Tibial nerve (tissue), 4 donors: ENCODE measurements around the gene HOXA3. TPM values are rescaled to one million over a fixed set of nuclear protein-coding genes. Genes with fewer than 3 reads are reported as not detected.

Experiments used
- DNase-seq, 2 donors: peaks; one replicate each; pipeline ENCODE4 v3.0.0-alpha.2; 2019; ENCODE audit warnings: low spot score in 2 of 2
- H3K27ac ChIP-seq, 4 donors: fragments of 200-600 bp; sonication (generic) in 3 of 4; one replicate each; pipeline ENCODE4 v1.5.1; 2017 to 2019; ENCODE audit warnings: mild to moderate bottlenecking in 1 of 4
- H3K27me3 ChIP-seq, 2 donors: fragments of 200-600 bp; sonication (generic) in 1 of 2; one replicate each; pipeline versions ENCODE4 v1.5.1 to v1.6.0; 2017 to 2019
- H3K36me3 ChIP-seq, 3 donors: fragments of 200-600 bp; sonication (generic); one replicate each; pipeline ENCODE4 v1.5.1; 2018 to 2019
- H3K4me1 ChIP-seq, 4 donors: fragments of 200-600 bp; sonication (generic) in 3 of 4; one replicate each; pipeline ENCODE4 v1.5.1; 2017 to 2019
- H3K4me3 ChIP-seq, 4 donors: fragments of 200-600 bp; sonication (generic) in 3 of 4; one replicate each; pipeline ENCODE4 v1.5.1; 2017 to 2019; ENCODE audit warnings: mild to moderate bottlenecking in 1 of 4, moderate library complexity in 1 of 4
- H3K9me3 ChIP-seq, 4 donors: fragments of 200-600 bp; sonication (generic) in 3 of 4; one replicate each; pipeline ENCODE4 v1.5.1; 2017 to 2019
- EP300 ChIP-seq, 2 donors: sonication (generic); formaldehyde crosslinking; IDR thresholded peaks; one replicate each; pipeline ENCODE4 v1.6.1; 2017; ENCODE audit warnings: antibody characterized with exemption in 2 of 2, mild to moderate bottlenecking in 1 of 2
- POLR2A ChIP-seq, 2 donors: fragments of 450-650 bp; IDR thresholded peaks; one replicate each; pipeline ENCODE4 v1.6.1; 2017; ENCODE audit warnings: antibody characterized with exemption in 2 of 2, mild to moderate bottlenecking in 2 of 2, moderate library complexity in 2 of 2
- WGBS, 2 donors: methylation state at CpG; one replicate each; pipeline ENCODE4 v1.1.5; 2018; 5-methylcytosine and 5-hydroxymethylcytosine counted together
- total RNA-seq, 4 donors: library from RNA; depleted of rRNA; stranded (reverse); fragments of >200 nt; gene quantifications; one replicate each; pipeline ENCODE4 v1.1.0, GENCODE V29; 2016
- TF ChIP-seq, protein P1 (sequence below), 5 experiments: fragments of 200-600 bp in 3 of 5; fragments of 450-650 bp in 2 of 5; sonication (generic) in 3 of 5; IDR thresholded peaks; one replicate each; pipeline ENCODE4 v1.5.1; 2016 to 2019; ENCODE audit warnings: antibody characterized with exemption in 5 of 5, mild to moderate bottlenecking in 3 of 5, moderate library complexity in 2 of 5

The HOXA3 gene
- total RNA-seq, 4 donors from 2014 or later, result 7.0 to 18.8 (median 8.7) TPM

DNA sequence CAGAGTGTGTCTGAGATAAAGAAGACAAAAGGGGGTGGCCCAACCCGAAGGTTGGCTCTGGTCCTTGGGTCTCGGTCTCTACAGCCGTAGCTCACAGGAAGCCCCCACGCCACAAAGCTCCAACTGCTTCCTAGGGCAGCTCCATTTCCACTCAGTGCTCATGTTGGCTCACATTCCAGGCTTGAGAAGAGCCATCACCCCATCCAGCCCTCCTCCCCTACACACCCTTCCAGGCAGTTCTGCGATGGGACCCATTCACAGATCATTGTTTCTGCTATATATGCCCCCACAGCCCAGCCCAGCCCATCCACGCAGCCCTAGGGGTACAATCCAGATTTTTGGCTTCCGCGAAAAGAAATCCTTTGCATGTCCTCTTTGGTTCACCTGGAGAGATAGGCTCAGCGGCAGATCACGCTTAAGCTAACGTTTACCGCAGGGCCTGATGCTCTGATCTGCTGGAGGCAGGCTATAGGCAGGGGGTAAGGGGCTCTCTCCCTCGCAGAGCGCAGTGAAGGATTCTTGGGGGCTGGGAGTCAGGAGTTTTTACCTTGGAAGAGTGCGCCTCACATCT lies 38.9 kb upstream of the HOXA3 start:
- H3K36me3 ChIP-seq, result no peaks in the 10 kb centered on the region
- H3K27me3 ChIP-seq, result peaks cover 0 to 94% of the 10 kb centered on the region in 2 donors
- H3K27ac ChIP-seq, result peak overlapping the region in 1 of 4 donors; percentile 87
- TF ChIP-seq POLR2A (IDR thresholded peaks at IDR 0.05), result no peak
- TF ChIP-seq EP300 (IDR thresholded peaks at IDR 0.05), result no peak
- TF ChIP-seq, protein P1, sequence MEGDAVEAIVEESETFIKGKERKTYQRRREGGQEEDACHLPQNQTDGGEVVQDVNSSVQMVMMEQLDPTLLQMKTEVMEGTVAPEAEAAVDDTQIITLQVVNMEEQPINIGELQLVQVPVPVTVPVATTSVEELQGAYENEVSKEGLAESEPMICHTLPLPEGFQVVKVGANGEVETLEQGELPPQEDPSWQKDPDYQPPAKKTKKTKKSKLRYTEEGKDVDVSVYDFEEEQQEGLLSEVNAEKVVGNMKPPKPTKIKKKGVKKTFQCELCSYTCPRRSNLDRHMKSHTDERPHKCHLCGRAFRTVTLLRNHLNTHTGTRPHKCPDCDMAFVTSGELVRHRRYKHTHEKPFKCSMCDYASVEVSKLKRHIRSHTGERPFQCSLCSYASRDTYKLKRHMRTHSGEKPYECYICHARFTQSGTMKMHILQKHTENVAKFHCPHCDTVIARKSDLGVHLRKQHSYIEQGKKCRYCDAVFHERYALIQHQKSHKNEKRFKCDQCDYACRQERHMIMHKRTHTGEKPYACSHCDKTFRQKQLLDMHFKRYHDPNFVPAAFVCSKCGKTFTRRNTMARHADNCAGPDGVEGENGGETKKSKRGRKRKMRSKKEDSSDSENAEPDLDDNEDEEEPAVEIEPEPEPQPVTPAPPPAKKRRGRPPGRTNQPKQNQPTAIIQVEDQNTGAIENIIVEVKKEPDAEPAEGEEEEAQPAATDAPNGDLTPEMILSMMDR (IDR thresholded peaks at IDR 0.05), result no peak
- H3K4me3 ChIP-seq, result peak overlapping the region in 1 of 4 donors; percentile 43
- H3K9me3 ChIP-seq, result no peaks in the 10 kb centered on the region
- DNase-seq, result peak in 1 of 2 donors; percentile 11
- 49 to 67% methylated on average over 15 of the region's 15 CpGs for WGBS, 2 donors
- H3K4me1 ChIP-seq, result peaks cover 0 to 42% (median 29%) of the 10 kb centered on the region in 4 donors

GRCh38 chr7:27189997-27190748 lies 37.8 kb upstream of the HOXA3 start:
- 56 to 73% methylated on average over 7 of the region's 7 CpGs for WGBS, 2 donors
- Histone ChIP-seq H3K4me3 (no peak overlapping the region), H3K27ac (peak overlapping the region in 1 of 4 donors; percentile 87), H3K36me3 (no peaks in the 10 kb centered on the region), H3K9me3 (no peaks in the 10 kb centered on the region), H3K27me3 (peaks cover 0 to 97% of the 10 kb centered on the region in 2 donors), H3K4me1 (peaks cover 0 to 53% (median 32%) of the 10 kb centered on the region in 4 donors)
- TF ChIP-seq, protein P1 (IDR thresholded peaks at IDR 0.05), result no peak
- TF ChIP-seq POLR2A (IDR thresholded peaks at IDR 0.05) (no peak), EP300 (IDR thresholded peaks at IDR 0.05) (no peak)
- DNase-seq, result no peak

GRCh38 chr7:27189295-27189996 lies 37.1 kb upstream of the HOXA3 start:
- peak in 1 of 2 donors; percentile 19 for DNase-seq
- Histone ChIP-seq H3K36me3 (no peaks in the 10 kb centered on the region), H3K27ac (peak overlapping the region in 2 of 4 donors; percentile 54 to 87), H3K4me1 (peaks cover 0 to 60% (median 37%) of the 10 kb centered on the region in 4 donors), H3K4me3 (peak overlapping the region in 1 of 4 donors; percentile 24), H3K9me3 (no peaks in the 10 kb centered on the region), H3K27me3 (peaks cover 0 to 96% of the 10 kb centered on the region in 2 donors)
- WGBS, 2 donors, result 23 to 63% methylated on average over 2 to 9 of the region's 22 CpGs
- TF ChIP-seq EP300 (IDR thresholded peaks at IDR 0.05), result no peak
- TF ChIP-seq POLR2A (IDR thresholded peaks at IDR 0.05), result no peak
- TF ChIP-seq, protein P1 (IDR thresholded peaks at IDR 0.05), result no peak

GRCh38 chr7:27188386-27189294 lies 36.3 kb upstream of the HOXA3 start:
- DNase-seq, result peak in 1 of 2 donors; percentile 31
- WGBS, 2 donors, result 10 to 18% methylated on average over 43 to 46 of the region's 49 CpGs
- Histone ChIP-seq H3K27ac (peak overlapping the region in 2 of 4 donors; percentile 54 to 87), H3K27me3 (peaks cover 0 to 95% of the 10 kb centered on the region in 2 donors), H3K4me3 (peak overlapping the region; percentile 4 to 27 (median 20)), H3K9me3 (no peaks in the 10 kb centered on the region), H3K4me1 (peaks cover 0 to 65% (median 44%) of the 10 kb centered on the region in 4 donors), H3K36me3 (no peaks in the 10 kb centered on the region)
- TF ChIP-seq EP300 (IDR thresholded peaks at IDR 0.05), result no peak
- TF ChIP-seq, protein P1 (IDR thresholded peaks at IDR 0.05), result no peak
